GM12874 (cell line): ENCODE measurements around the gene TAOK1.

Source experiments
- TF ChIP-seq, protein P1 (sequence below): IDR thresholded peaks from 2 replicates; pipeline ENCODE4 v1.5.1; 2011; ENCODE audit warnings: low read depth, mild to moderate bottlenecking, control low read depth, low read length, moderate library complexity; ENCODE audit not compliant: insufficient read depth

The TAOK1 gene

GRCh38 chr17:29445844-29446243 is 55.7 kb downstream of the TAOK1 start:
- TF ChIP-seq, protein P1, sequence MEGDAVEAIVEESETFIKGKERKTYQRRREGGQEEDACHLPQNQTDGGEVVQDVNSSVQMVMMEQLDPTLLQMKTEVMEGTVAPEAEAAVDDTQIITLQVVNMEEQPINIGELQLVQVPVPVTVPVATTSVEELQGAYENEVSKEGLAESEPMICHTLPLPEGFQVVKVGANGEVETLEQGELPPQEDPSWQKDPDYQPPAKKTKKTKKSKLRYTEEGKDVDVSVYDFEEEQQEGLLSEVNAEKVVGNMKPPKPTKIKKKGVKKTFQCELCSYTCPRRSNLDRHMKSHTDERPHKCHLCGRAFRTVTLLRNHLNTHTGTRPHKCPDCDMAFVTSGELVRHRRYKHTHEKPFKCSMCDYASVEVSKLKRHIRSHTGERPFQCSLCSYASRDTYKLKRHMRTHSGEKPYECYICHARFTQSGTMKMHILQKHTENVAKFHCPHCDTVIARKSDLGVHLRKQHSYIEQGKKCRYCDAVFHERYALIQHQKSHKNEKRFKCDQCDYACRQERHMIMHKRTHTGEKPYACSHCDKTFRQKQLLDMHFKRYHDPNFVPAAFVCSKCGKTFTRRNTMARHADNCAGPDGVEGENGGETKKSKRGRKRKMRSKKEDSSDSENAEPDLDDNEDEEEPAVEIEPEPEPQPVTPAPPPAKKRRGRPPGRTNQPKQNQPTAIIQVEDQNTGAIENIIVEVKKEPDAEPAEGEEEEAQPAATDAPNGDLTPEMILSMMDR = no peak

- TF ChIP-seq, protein P1 = no peak
Observed at GRCh38 chr17:29449865-29450671, 59.9 kb downstream of the TAOK1 start.

GRCh38 chr17:29451121-29451742 is 61.1 kb downstream of the TAOK1 start:
- TF ChIP-seq, protein P1 = no peak

DNA sequence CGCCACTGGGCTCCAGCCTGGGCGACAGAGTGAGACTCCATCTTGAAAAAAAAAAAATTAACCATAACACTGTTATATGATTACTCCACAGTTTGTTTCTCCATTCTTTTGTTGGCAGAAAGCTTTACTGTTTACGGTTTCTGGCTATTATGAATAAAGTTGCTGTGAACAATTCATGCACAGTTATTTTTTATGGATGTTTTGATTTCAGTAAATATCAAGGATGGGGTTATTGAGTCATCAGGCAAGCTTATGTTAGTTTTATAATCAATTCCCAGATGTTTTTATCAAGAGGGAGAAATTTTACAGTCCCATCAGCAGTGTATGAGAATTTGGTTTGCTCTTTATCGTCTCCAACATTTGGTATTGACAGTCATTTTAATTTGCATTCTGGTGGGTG is 67.9 kb downstream of the TAOK1 start:
- TF ChIP-seq, protein P1 = no peak

GRCh38 chr17:29461483-29462206 is 71.5 kb downstream of the TAOK1 start:
- TF ChIP-seq, protein P1 = no peak

DNA sequence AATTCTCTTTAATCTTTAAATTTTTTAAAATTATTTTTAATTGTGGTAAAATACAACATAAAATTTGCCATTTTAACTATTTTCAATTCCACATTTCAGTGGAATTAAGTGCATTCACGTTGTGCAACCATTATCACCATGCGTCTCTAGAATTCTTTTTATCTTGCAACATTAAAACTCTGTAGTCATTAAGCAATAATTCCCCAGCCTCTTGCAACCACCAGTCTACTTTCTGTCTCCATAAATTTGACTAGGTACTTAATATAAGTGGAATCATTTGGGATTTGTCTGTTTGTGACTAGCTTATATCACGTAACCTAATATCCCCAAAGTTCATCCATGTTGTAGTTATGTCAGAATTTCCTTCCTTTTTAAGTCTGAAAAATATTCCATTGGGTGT is 79.1 kb downstream of the TAOK1 start:
- TF ChIP-seq, protein P1 = no peak

- TF ChIP-seq, protein P1 = no peak
Observed at GRCh38 chr17:29474297-29474696, 84.1 kb downstream of the TAOK1 start.
